ENCODE measurements around the gene ACOT13.
"Not testable (repeated sequence)": the region's sequence is repeated elsewhere in the genome, so short reads cannot be mapped to it uniquely, and the experiment has no call there.

Gene ACOT13

GRCh38 chr6:24692848-24693592, 26.1 kb downstream of the ACOT13 start:
- no peak for FAIRE-seq

GRCh38 chr6:24694198-24694597, 27.3 kb downstream of the ACOT13 start:
- FAIRE-seq, result no peak

- FAIRE-seq, result not testable (repeated sequence)
Observed at GRCh38 chr6:24695635-24696034, 28.8 kb downstream of the ACOT13 start.

- no peak for FAIRE-seq
Observed at GRCh38 chr6:24696097-24696496, 29.2 kb downstream of the ACOT13 start.

GRCh38 chr6:24699521-24700359, 32.9 kb downstream of the ACOT13 start:
- FAIRE-seq, result no peak

GRCh38 chr6:24702720-24703282, 35.9 kb downstream of the ACOT13 start:
- FAIRE-seq, result no peak

- no peak for FAIRE-seq
Observed at GRCh38 chr6:24704468-24704867, 37.6 kb downstream of the ACOT13 start.

- no peak for FAIRE-seq
Observed at GRCh38 chr6:24708612-24709011, 41.7 kb downstream of the ACOT13 start.

- FAIRE-seq, result no peak
Observed at GRCh38 chr6:24709014-24709711, 42.3 kb downstream of the ACOT13 start.

- no peak for FAIRE-seq
Observed at GRCh38 chr6:24710519-24711303, 43.8 kb downstream of the ACOT13 start.

- FAIRE-seq, result not testable (repeated sequence)
Observed at GRCh38 chr6:24716602-24717148, 49.8 kb downstream of the ACOT13 start.

- no peak for FAIRE-seq
Observed at GRCh38 chr6:24718449-24719124, 51.7 kb downstream of the ACOT13 start.

- FAIRE-seq, result no peak
Observed at GRCh38 chr6:24719125-24719971, 52.5 kb downstream of the ACOT13 start, which contains the start of gene C6orf62. C6orf62 (minus strand) TSS chr6:24719154; CDS start chr6:24718668, 486 bp downstream.

GRCh38 chr6:24720131-24720603, 53.3 kb downstream of the ACOT13 start:
- FAIRE-seq, result no peak

GRCh38 chr6:24720604-24721460, 54.0 kb downstream of the ACOT13 start:
- FAIRE-seq, result peak; percentile 99

GRCh38 chr6:24721461-24722215, 54.8 kb downstream of the ACOT13 start:
- FAIRE-seq, result no peak

GRCh38 chr6:24723270-24723669, 56.4 kb downstream of the ACOT13 start:
- FAIRE-seq, result no peak

- FAIRE-seq, result not testable (repeated sequence)
Observed at GRCh38 chr6:24730653-24731052, 63.8 kb downstream of the ACOT13 start.
